Measurements from ENCODE around the gene HS6ST1.

DNA sequence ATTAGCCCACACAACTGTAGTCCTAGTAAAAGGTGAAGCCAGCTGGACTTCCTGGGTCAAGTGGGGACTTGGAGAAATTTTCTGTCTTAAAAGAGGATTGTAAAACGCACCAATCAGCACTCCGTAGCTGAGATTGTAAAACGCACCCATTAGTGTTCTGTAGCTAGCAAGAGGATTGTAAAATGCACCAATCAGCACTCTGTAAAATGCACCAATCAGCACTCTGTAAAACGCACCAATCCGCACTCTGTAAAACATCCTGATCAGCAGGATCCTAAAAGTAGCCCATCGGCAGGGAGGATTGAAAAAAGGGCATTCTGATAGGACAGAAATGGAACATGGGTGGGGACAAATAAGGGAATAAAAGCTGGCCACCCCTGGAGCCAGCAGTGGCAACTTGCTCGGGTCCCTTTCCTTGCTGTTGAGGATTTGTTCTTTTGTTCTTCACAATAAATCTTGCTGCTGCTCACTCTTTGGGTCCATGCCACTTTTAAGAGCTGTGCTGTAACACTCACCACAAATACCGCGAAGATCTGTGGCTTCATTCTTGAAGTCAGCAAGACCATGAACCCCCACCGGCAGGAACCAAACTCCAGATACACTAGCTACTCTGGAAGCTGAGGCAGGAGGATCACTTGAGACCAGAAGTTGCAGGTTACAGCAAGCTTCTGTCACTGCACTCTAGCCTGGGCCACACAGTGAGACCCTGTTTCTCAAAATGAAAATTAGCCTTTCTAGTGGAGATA, 102.6 kb downstream of the HS6ST1 start:
- TF ChIP-seq, protein P1, sequence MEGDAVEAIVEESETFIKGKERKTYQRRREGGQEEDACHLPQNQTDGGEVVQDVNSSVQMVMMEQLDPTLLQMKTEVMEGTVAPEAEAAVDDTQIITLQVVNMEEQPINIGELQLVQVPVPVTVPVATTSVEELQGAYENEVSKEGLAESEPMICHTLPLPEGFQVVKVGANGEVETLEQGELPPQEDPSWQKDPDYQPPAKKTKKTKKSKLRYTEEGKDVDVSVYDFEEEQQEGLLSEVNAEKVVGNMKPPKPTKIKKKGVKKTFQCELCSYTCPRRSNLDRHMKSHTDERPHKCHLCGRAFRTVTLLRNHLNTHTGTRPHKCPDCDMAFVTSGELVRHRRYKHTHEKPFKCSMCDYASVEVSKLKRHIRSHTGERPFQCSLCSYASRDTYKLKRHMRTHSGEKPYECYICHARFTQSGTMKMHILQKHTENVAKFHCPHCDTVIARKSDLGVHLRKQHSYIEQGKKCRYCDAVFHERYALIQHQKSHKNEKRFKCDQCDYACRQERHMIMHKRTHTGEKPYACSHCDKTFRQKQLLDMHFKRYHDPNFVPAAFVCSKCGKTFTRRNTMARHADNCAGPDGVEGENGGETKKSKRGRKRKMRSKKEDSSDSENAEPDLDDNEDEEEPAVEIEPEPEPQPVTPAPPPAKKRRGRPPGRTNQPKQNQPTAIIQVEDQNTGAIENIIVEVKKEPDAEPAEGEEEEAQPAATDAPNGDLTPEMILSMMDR (IDR thresholded peaks at IDR 0.05 in 8 of 11, conservative IDR thresholded peaks at IDR 0.05 in 3 of 11), result no peak
- no peak for TF ChIP-seq POLR2A (IDR thresholded peaks at IDR 0.05)

Measured in spleen (tissue), 7 donors.